ENCODE data around the gene RNF14.

- TF ChIP-seq POLR2A (IDR thresholded peaks at IDR 0.05; ENCODE audit: low read depth, low read length) (no peak), POLR2AphosphoS5 (IDR thresholded peaks at IDR 0.05; ENCODE audit: insufficient read depth, low read depth, low read length) (no peak), GATA2 (IDR thresholded peaks at IDR 0.05; ENCODE audit: insufficient read depth, insufficient read length, low read depth, low read length) (no peak), CTCF (IDR thresholded peaks at IDR 0.05; ENCODE audit: extremely low read depth in 1 of 2, insufficient read depth in 1 of 2, low read depth in 1 of 2, low read length in 2 of 2) (no peak), JUN (IDR thresholded peaks at IDR 0.05; ENCODE audit: borderline replicate concordance, insufficient read depth, insufficient read length, low read depth) (no peak), MAX (IDR thresholded peaks at IDR 0.05; ENCODE audit: insufficient read depth, insufficient read length) (no peak), EZH2 (IDR thresholded peaks at IDR 0.05; ENCODE audit: borderline replicate concordance, low read depth, low read length, severe bottlenecking) (no peak)
Measured at GRCh38 chr5:141957367-141957996, 11.4 kb upstream of the RNF14 start.

All from endothelial cell of umbilical vein (primary cell).